GM21367 (cell line): ENCODE measurements around the gene MIAT.

Experiments
- ATAC-seq: cut with Tn5 transposase; IDR thresholded peaks from one replicate; pipeline ENCODE4 v1.9.1; 2021; ENCODE audit not compliant: unreplicated experiment

The MIAT gene

DNA sequence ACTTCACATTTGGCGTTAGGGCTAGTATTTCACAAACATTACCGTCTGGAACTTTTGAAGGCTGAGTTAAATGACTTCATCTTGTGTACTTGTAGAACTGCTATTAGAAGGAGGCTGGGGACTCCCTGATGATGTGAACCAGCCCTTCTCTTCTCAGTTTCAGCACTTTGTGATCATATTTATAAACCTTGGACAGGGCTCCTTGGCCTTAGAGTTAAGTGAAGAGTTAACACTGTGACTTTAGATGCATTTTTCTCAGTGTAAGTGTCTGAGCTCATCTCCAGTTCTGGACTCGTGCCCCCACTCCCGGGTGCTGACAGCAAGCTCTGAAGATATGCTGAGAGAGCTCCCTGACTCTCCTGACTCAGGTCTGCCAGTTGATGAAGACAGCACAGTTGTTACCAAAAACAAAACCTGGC lies 8.4 kb downstream of the MIAT start:
- no peak for ATAC-seq

GRCh38 chr22:26667140-26667539 lies 9.8 kb downstream of the MIAT start:
- no peak for ATAC-seq

DNA sequence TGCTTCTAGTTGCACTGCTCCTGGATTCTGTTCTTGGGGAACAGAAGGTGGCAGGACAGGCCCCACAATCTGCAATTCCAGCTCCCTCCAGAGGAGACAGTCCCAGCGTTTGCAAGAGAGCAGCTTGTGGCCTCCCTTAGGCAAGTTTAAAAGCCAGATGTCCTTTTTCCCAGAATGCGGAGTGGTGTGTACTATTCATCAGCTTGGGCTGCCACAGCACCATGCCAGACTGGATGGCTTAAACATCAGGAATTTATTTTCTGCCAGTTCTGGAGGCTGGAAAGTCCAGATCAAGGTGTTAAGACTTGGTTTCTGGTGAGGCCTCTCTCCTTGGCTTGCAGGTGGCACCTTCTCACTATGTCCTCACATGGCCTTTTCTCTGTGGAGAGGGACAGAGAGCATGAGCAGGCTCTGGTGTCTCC lies 11.7 kb downstream of the MIAT start:
- ATAC-seq: no peak

DNA sequence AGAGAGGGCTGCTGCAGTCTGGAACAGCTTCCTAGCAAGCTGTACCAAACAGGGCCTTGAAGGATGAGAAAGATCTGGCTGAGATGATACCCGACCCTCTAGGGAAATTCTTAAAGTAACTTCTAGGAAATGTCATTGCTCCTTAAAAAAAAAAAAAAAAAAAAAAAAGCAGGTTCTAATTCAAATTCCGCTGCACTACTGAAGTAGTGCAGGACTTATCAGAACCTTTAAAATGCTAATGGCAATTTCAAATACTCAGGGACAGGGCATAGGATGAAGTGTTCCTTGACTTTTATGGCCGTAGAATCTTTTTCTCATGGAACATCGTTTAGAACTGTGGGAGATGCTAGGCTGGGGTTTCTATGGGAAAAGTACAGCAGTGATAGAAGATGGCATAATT lies 13.1 kb downstream of the MIAT start:
- no peak for ATAC-seq

GRCh38 chr22:26671317-26672059 lies 14.1 kb downstream of the MIAT start:
- ATAC-seq: no peak

DNA sequence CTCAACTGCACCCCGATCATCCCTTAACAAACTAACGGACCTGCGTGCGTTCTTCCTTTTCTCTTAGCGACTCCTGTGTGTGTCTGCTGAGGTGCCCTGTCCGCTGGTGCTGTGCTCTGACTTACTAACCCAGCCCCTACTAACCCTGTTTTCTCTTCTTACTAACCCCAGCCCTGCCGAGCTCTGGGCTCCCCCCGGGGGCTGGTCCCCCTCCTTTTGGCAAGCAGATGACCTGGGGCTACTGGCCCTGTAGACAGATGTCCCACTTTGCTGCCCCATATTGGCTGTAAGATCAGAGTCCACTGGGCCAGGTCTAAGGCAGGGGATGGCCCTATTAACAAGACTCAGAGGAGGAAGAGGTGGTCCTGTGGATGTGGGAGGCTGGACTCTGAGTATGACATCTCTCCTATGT lies 14.7 kb downstream of the MIAT start:
- ATAC-seq: no peak

DNA sequence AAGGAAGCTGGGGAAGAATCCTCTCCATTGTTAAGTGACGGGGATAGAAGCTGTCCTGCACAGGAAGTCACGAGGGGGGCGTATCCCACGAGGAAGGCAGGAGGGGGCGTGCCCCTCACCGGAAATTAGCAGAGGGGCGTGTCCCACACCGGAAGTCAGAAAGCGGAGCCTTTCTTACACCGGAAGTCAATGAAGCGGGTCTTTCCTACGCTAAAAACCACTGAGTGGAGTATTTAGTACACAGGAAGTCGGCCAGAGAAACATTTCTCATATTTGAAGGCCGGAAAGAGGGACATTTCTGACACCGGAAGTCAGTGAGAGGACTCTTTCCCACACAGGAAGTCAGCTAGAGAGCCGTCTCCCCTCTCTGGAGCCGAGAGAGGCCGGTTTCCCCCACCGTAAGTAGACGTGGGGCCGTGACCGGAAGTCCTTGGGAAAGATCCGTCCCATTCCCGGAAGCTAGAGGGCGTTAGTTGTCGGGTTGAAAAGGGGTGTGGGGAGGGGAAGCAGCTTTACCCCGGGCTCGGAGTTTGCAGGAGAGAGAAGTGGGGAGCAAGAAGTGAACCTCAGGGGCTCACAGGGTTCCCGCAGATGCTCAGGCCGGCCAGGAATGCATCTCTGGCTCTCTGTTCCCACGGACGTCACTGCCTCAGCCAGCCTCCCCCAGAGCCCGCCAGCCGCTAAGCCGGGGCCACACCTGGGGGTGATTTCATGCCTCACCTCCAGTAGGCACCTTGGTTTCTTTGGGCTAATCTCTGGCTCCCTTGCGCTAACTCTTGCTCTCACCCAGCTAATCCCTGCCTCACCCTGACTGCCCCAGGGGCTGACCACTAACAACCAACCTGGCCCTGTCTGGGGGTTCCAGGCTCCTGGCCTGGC lies 15.4 kb downstream of the MIAT start:
- ATAC-seq: peak; percentile 53

DNA sequence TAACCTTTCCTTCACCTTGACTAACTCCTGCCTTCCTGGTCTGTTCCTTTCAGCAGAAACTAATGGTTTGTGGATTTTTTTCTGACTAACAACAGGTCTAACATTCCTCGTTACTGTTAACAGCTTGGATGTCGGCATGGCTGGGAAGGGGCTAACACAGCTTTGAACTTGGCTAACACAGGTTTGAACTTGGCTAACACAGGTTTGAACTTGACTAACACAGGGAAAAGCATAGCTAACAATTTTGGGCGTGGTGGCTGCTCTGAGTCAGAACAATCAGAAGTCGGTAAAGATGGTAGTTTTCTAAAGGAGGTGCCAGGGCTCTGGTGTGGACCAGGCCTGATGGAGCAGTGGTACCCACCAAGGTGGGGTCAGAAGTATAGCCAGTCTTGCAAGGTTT lies 16.1 kb downstream of the MIAT start:
- no peak for ATAC-seq

GRCh38 chr22:26674211-26675190 lies 17.1 kb downstream of the MIAT start:
- no peak for ATAC-seq

DNA sequence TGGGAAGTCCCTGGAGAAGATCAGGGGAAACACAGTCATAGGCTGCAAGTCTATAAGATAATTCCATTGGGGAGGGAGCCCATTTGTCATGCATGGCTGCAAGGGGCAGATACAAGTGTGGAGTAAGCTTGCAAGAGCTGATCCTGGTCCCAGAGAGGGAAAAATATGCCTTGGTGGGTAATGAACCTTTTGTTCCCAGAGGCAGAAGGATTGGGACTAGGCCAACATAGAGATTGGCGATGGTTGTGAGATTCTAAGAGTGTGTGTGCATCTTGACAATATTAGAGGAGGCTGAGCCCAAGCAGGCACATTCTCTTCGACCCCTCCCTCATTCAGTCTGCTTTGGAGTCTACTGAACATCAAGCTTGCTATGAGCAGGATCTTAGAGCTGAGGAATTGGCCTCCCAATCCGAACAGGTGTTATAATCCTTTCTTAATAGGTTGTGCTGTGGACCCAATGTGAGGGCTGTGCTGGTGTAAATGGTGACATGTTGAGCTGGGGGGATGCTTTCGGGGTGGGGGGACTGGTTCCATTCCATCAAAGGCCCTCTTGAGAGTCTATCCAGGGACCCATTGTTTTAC lies 18.4 kb downstream of the MIAT start:
- no peak for ATAC-seq

DNA sequence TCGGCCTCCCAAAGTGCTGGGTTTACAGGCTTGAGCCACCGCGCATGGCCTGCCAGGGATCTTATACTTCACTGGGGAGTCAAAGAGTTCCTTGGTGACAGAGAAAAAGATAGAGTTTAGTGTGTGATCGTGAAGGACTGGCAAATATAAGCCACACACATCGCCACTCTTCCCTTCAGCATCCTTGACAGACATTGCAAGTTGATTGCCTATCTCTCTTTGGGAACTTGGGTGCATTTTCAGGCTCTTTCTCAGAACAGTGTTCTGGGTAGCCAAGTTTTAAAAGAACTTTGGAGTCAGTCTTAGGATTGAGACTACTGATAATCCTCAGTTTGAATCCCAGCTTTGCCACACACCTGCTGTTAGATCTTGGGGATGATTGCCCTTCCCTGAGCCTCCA lies 19.8 kb downstream of the MIAT start:
- no peak for ATAC-seq

GRCh38 chr22:26679003-26679629 lies 21.7 kb downstream of the MIAT start:
- no peak for ATAC-seq

- no peak for ATAC-seq
Measured at GRCh38 chr22:26680485-26680884, 23.1 kb downstream of the MIAT start.

DNA sequence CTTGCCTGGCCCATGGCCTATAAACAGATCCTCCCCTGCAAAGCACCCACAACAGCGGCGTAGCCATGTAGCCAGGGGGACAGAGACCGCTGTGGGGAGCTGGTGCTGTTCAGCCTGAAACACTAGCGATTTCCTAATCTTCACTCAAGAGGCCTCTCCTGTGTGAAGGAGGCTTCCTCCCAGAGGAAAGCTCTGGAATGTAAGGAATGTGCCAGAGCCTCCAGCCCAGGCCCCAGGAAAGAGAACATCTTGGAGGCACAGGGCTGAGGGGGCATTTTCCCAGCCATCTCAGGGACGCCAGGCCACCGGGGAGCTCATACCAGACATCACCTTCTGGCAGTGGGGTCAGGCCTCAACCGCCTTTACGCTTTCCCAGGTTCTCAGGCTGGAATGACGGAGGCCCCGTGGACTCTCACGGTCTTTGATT lies 24.0 kb downstream of the MIAT start:
- ATAC-seq: no peak

GRCh38 chr22:26684168-26684567 lies 26.8 kb downstream of the MIAT start:
- ATAC-seq: no peak

DNA sequence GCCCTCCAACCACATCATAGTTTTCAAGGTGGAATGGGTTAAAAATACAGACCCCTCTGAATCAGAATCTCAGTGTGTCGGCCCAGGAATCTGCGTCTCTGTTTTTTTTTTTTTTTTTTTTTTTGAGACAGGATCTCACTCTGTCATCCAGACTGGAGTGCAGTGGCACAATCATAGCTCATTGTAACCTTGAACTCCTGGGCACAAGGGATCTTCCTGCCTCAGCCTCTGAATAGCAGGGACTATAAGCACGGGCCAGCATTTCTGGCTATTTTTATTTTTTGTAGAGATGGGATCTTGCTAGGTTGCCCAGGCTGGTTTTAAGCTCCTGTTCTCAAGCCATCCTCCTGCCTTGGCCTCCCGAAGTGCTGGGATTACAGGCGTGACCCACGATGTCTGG lies 28.2 kb downstream of the MIAT start:
- ATAC-seq: no peak

DNA sequence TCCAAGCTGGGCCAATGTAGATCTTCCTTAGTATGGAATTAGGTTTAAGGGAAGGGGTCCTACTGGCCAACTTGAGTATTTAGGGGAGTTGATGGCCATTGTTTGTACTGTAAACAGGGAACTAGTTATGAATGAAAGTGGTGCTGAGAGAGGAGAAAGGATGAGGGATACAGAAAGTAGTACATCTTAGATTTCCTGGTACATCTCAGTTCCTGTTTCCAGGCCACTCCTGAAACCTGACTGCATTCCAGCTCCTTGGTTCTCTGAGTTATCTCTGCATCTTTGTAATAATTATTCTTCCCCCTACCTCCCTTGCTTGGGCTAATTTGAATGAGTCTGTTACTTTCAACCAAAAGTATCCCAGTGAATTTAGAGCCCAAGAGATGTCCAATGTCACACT lies 30.1 kb downstream of the MIAT start:
- no peak for ATAC-seq

DNA sequence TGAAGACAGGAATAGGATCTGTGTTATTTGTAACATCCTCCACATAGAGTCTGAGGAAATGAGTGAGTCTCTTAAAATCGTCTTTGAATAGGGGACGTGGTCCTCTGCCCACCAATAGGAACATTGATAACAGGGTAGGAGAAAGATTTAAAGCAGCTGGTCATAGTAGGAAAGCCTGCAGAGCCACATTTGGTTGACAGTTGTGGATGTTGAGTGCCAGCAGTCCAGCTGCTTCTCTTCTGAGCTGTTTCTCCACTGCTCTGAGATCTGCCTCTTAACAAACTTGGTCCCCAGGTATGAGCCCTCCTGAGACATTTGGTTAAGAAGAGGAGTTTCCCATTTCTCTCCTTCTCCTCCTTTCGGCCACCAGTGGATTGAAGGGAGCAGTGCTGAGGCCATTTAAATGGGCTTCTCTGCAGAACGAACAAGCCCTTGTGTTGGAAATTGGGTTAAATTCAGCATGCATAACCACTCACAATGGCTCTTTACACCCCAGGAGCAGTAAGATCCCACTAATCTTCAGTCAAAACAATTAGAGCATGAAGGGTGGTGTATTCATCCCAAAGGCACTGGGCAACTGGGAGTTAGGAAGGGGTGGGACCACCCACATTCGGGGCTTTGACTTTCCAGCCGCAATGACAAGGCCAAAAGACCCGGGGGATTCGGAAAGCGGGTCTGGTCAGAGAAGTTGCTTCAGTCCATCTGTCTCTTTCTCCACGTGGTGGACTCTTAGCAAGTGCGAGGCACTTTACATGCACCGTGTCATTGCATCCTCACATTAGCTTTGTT lies 32.3 kb downstream of the MIAT start:
- ATAC-seq: no peak

DNA sequence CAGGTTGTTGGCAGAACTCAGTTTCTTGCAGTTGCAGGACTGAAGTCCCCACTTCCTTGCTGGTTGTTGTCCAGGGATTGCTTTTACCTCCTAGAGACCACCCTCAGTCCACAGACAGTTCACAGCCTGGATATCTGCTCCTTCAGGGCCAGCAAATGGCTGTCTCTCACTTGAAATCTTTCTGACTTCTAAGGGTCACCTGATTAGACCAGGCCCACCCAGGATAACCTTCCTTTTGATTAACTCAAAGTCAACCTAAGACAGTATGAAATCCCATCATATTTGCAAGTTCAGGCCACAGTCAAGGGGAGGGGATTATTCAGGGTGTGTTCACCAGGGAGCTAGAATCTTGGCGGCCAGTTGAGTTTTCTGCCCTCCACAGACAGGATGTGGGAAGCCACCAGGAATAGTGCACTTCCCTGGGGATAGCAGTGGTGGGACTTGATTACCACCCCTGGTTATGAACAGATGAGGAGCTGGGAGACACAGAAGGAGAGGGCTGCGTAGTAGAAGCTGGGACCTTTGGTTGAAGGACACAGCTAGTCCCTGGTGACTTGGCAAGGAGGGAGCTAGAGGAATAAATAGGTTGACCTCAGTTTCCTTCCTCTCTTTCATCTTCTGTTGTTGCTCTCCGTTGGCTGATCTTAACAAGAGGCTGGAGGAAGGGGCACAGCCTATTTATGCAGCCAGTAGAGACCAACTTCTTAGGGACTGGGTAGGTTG lies 33.4 kb downstream of the MIAT start:
- ATAC-seq: no peak
